AG04450 (cell line): ENCODE data around the gene ACP7. TPM values are rescaled to one million over a fixed set of nuclear protein-coding genes. Genes with fewer than 3 reads are reported as not detected.

Source experiments
- CTCF ChIA-PET: fragments of 300-600, 350-600 bp; formaldehyde crosslinking; extraction: SDS; loops from one replicate; lab custom pipeline; 2022; ENCODE audit warnings: antibody characterized with exemption, inconsistent platforms; lab: Charles Lee
- POLR2A ChIA-PET: fragments of 350-600 bp; formaldehyde crosslinking; extraction: SDS; loops from one replicate; lab custom pipeline; 2021; ENCODE audit warnings: antibody characterized with exemption, inconsistent platforms; lab: Yijun Ruan, JAX
- DNase-seq: peaks from one replicate; pipeline ENCODE4 v3.0.0-alpha.2; 2011; ENCODE audit warnings: low read depth, low spot score
- H3K27ac ChIP-seq: one replicate; pipeline ENCODE4 v1.5.1; 2012; ENCODE audit warnings: low read depth, low read length, control low read depth
- H3K27me3 ChIP-seq: one replicate; pipeline ENCODE4 v1.6.0; 2012; ENCODE audit warnings: low read length; ENCODE audit not compliant: control insufficient read depth, insufficient read depth
- H3K4me3 ChIP-seq: 2 replicates; pipeline ENCODE4 v1.5.1; 2011; ENCODE audit warnings: mild to moderate bottlenecking, low read depth, low read length, control low read depth
- H3K9me3 ChIP-seq: 2 replicates; pipeline ENCODE4 v1.5.1; 2012; ENCODE audit warnings: low read length; ENCODE audit not compliant: control insufficient read depth, insufficient read depth
- CTCF ChIP-seq: IDR thresholded peaks from 2 replicates; pipeline ENCODE4 v1.5.1; 2011; ENCODE audit warnings: low read depth, low read length, control low read depth, inconsistent platforms
- polyA plus RNA-seq: library from polyadenylated mRNA; depleted of rRNA; stranded (reverse); fragments of >200 nt; gene quantifications from 2 replicates; pipeline ENCODE4 v1.2.3, GENCODE V29; 2011

Gene ACP7
- polyA plus RNA-seq, 1 experiment, result not detected

GRCh38 chr19:39045506-39045905 lies 38.7 kb upstream of the ACP7 start:
- POLR2A ChIA-PET, result no interaction called here
- TF ChIP-seq CTCF, result no peak
- no peaks in the 10 kb centered on the region for H3K27me3 ChIP-seq
- DNase-seq, result no peak
- H3K27ac ChIP-seq, result no peak overlapping the region
- no peak overlapping the region for H3K4me3 ChIP-seq
- CTCF ChIA-PET, result no interaction called here
- H3K9me3 ChIP-seq, result peaks cover 4% of the 10 kb centered on the region; the same call in 1 of the 2 replicates

- peaks cover 3% of the 10 kb centered on the region; the same call in 1 of the 2 replicates for H3K9me3 ChIP-seq
- H3K4me3 ChIP-seq, result no peak overlapping the region
- ChIA-PET CTCF (no interaction called here), POLR2A (no interaction called here)
- no peak for TF ChIP-seq CTCF
- no peak overlapping the region for H3K27ac ChIP-seq
- H3K27me3 ChIP-seq, result no peaks in the 10 kb centered on the region
- DNase-seq, result no peak
Observed at GRCh38 chr19:39046037-39046821, 37.9 kb upstream of the ACP7 start.

GRCh38 chr19:39047073-39047472 lies 37.1 kb upstream of the ACP7 start:
- Histone ChIP-seq H3K4me3 (no peak overlapping the region), H3K27ac (no peak overlapping the region), H3K9me3 (no peaks in the 10 kb centered on the region), H3K27me3 (no peaks in the 10 kb centered on the region)
- DNase-seq, result no peak
- ChIA-PET POLR2A (no interaction called here), CTCF (no interaction called here)
- TF ChIP-seq CTCF, result no peak

DNA sequence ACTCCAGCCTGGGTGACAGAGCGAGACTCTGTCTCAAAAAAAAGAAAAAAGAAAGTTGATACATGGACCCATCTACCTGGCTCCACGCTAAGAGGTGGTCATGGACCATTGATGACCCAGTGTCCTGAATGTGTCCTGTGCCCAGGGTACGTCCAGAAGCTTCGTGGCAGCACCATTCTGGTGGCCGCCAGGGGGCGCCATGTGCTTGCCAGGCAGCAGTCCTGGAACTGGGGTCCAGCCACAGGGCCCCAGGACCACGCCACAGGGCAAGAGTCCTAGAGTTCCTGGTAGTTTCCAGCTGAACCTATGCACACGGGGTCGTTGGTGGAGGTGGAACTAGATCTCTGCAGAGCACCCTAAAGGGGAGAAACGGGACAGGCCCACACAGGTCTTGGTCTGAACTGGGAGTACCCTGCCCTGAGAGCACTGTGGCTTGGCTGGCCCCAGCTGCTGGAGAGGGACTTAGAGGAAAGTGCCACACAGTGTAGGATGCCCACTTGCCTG lies 31.9 kb upstream of the ACP7 start:
- peaks cover 5% of the 10 kb centered on the region for H3K9me3 ChIP-seq
- ChIA-PET CTCF (interaction anchor here (0.9 to 1.7 kb wide), 14 partner anchors 9 to 166 kb away, joined by 3 to 6 read pairs (median 4); no protein-coding TSS in a partner anchor), POLR2A (no interaction called here)
- H3K4me3 ChIP-seq, result no peak overlapping the region
- DNase-seq, result peak; percentile 20
- TF ChIP-seq CTCF, result peak; percentile 78
- peaks cover 3% of the 10 kb centered on the region for H3K27me3 ChIP-seq
- no peak overlapping the region for H3K27ac ChIP-seq

- H3K9me3 ChIP-seq, result peaks cover 5% of the 10 kb centered on the region
- no peak overlapping the region for H3K27ac ChIP-seq
- no peak overlapping the region for H3K4me3 ChIP-seq
- TF ChIP-seq CTCF, result no peak
- H3K27me3 ChIP-seq, result peaks cover 5% of the 10 kb centered on the region
- DNase-seq, result no peak
- CTCF ChIA-PET, result interaction anchor here (0.9 to 1.7 kb wide), 12 partner anchors 8 to 275 kb away, joined by 3 to 6 read pairs (median 4); no protein-coding TSS in a partner anchor
- POLR2A ChIA-PET, result no interaction called here
Observed at GRCh38 chr19:39052846-39053245, 31.3 kb upstream of the ACP7 start.
